Measurements from ENCODE around the gene S100A14. TPM values are rescaled to one million over a fixed set of nuclear protein-coding genes. Genes with fewer than 3 reads are reported as not detected.
"Not testable (repeated sequence)": the region's sequence is repeated elsewhere in the genome, so short reads cannot be mapped to it uniquely, and the experiment has no call there.

The S100A14 gene
- total RNA-seq, 1 donor from 2014 or later = not detected

- Mint-ChIP-seq H3K27ac (no peak overlapping the region), H3K4me1 (ENCODE audit: low read depth) (peaks cover 13% of the 10 kb centered on the region), H3K27me3 (ENCODE audit: low read depth) (no peaks in the 10 kb centered on the region), H3K9me3 (no peaks in the 10 kb centered on the region), H3K36me3 (ENCODE audit: low read depth) (peaks cover 44% of the 10 kb centered on the region), H3K4me3 (ENCODE audit: low read depth) (no peak overlapping the region)
- DNase-seq (ENCODE audit: low spot score) = no peak
- intact Hi-C loops (cut with micrococcal nuclease) = no loop called here
Measured at GRCh38 chr1:153648000-153648643, 32.0 kb upstream of the S100A14 start.

- H3K4me3 Mint-ChIP-seq (ENCODE audit: low read depth) = no peak overlapping the region
- peaks cover 48% of the 10 kb centered on the region for H3K36me3 Mint-ChIP-seq (ENCODE audit: low read depth)
- no peak overlapping the region for H3K27ac Mint-ChIP-seq
- intact Hi-C loops (cut with micrococcal nuclease) = no loop called here
- DNase-seq (ENCODE audit: low spot score) = no peak
- peaks cover 16% of the 10 kb centered on the region for H3K4me1 Mint-ChIP-seq (ENCODE audit: low read depth)
- H3K9me3 Mint-ChIP-seq = no peaks in the 10 kb centered on the region
- H3K27me3 Mint-ChIP-seq (ENCODE audit: low read depth) = no peaks in the 10 kb centered on the region
Measured at GRCh38 chr1:153647346-153647714, 31.2 kb upstream of the S100A14 start.

- no peaks in the 10 kb centered on the region for H3K9me3 Mint-ChIP-seq
- no peak overlapping the region for H3K27ac Mint-ChIP-seq
- H3K36me3 Mint-ChIP-seq (ENCODE audit: low read depth) = peaks cover 52% of the 10 kb centered on the region
- intact Hi-C loops (cut with micrococcal nuclease) = no loop called here
- no peaks in the 10 kb centered on the region for H3K27me3 Mint-ChIP-seq (ENCODE audit: low read depth)
- no peak overlapping the region for H3K4me3 Mint-ChIP-seq (ENCODE audit: low read depth)
- peaks cover 17% of the 10 kb centered on the region for H3K4me1 Mint-ChIP-seq (ENCODE audit: low read depth)
- no peak for DNase-seq (ENCODE audit: low spot score)
Measured at GRCh38 chr1:153646672-153647345, 30.7 kb upstream of the S100A14 start.

GRCh38 chr1:153643816-153644215 lies 27.7 kb upstream of the S100A14 start:
- Mint-ChIP-seq H3K4me1 (ENCODE audit: low read depth) (peaks cover 18% of the 10 kb centered on the region), H3K4me3 (ENCODE audit: low read depth) (no peak overlapping the region), H3K27me3 (ENCODE audit: low read depth) (no peaks in the 10 kb centered on the region), H3K36me3 (ENCODE audit: low read depth) (peaks cover 74% of the 10 kb centered on the region), H3K27ac (no peak overlapping the region), H3K9me3 (no peaks in the 10 kb centered on the region)
- intact Hi-C loops (cut with micrococcal nuclease) = no loop called here
- DNase-seq (ENCODE audit: low spot score) = no peak

- H3K4me1 Mint-ChIP-seq (ENCODE audit: low read depth) = peaks cover 18% of the 10 kb centered on the region
- DNase-seq (ENCODE audit: low spot score) = no peak
- H3K9me3 Mint-ChIP-seq = no peaks in the 10 kb centered on the region
- intact Hi-C loops (cut with micrococcal nuclease) = no loop called here
- H3K27me3 Mint-ChIP-seq (ENCODE audit: low read depth) = no peaks in the 10 kb centered on the region
- peak overlapping the region; percentile 31 for H3K27ac Mint-ChIP-seq
- no peak overlapping the region for H3K4me3 Mint-ChIP-seq (ENCODE audit: low read depth)
- H3K36me3 Mint-ChIP-seq (ENCODE audit: low read depth) = peaks cover 81% of the 10 kb centered on the region
Measured at GRCh38 chr1:153643100-153643499, 27.0 kb upstream of the S100A14 start.

GRCh38 chr1:153642161-153642560 lies 26.0 kb upstream of the S100A14 start:
- no peak overlapping the region for H3K4me3 Mint-ChIP-seq (ENCODE audit: low read depth)
- H3K36me3 Mint-ChIP-seq (ENCODE audit: low read depth) = peaks cover 81% of the 10 kb centered on the region
- intact Hi-C loops (cut with micrococcal nuclease) = no loop called here
- DNase-seq (ENCODE audit: low spot score) = no peak
- no peak overlapping the region for H3K27ac Mint-ChIP-seq
- no peaks in the 10 kb centered on the region for H3K9me3 Mint-ChIP-seq
- H3K27me3 Mint-ChIP-seq (ENCODE audit: low read depth) = no peaks in the 10 kb centered on the region
- H3K4me1 Mint-ChIP-seq (ENCODE audit: low read depth) = peaks cover 20% of the 10 kb centered on the region

GRCh38 chr1:153640861-153641260 lies 24.7 kb upstream of the S100A14 start:
- peaks cover 83% of the 10 kb centered on the region for H3K36me3 Mint-ChIP-seq (ENCODE audit: low read depth)
- no peak overlapping the region for H3K27ac Mint-ChIP-seq
- DNase-seq (ENCODE audit: low spot score) = no peak
- H3K27me3 Mint-ChIP-seq (ENCODE audit: low read depth) = no peaks in the 10 kb centered on the region
- H3K9me3 Mint-ChIP-seq = no peaks in the 10 kb centered on the region
- no peak overlapping the region for H3K4me3 Mint-ChIP-seq (ENCODE audit: low read depth)
- H3K4me1 Mint-ChIP-seq (ENCODE audit: low read depth) = peaks cover 24% of the 10 kb centered on the region
- intact Hi-C loops (cut with micrococcal nuclease) = no loop called here

- peaks cover 21% of the 10 kb centered on the region for H3K4me1 Mint-ChIP-seq (ENCODE audit: low read depth)
- intact Hi-C loops (cut with micrococcal nuclease); H3K9me3 Mint-ChIP-seq; H3K4me3 Mint-ChIP-seq (ENCODE audit: low read depth); H3K27me3 Mint-ChIP-seq (ENCODE audit: low read depth); DNase-seq (ENCODE audit: low spot score); H3K27ac Mint-ChIP-seq: not testable (repeated sequence)
- peaks cover 81% of the 10 kb centered on the region for H3K36me3 Mint-ChIP-seq (ENCODE audit: low read depth)
Measured at GRCh38 chr1:153640213-153640612, 24.1 kb upstream of the S100A14 start.

GRCh38 chr1:153639280-153639679 lies 23.2 kb upstream of the S100A14 start:
- H3K4me1 Mint-ChIP-seq (ENCODE audit: low read depth) = peaks cover 21% of the 10 kb centered on the region
- H3K36me3 Mint-ChIP-seq (ENCODE audit: low read depth) = peaks cover 78% of the 10 kb centered on the region
- H3K4me3 Mint-ChIP-seq (ENCODE audit: low read depth) = no peak overlapping the region

GRCh38 chr1:153638261-153638660 lies 22.1 kb upstream of the S100A14 start:
- no peak overlapping the region for H3K27ac Mint-ChIP-seq
- no peak overlapping the region for H3K4me3 Mint-ChIP-seq (ENCODE audit: low read depth)
- peaks cover 21% of the 10 kb centered on the region for H3K4me1 Mint-ChIP-seq (ENCODE audit: low read depth)

More at GRCh38 chr1:153639280-153639679, 23.2 kb upstream of the S100A14 start:
- H3K27me3 Mint-ChIP-seq (ENCODE audit: low read depth) = no peaks in the 10 kb centered on the region
- intact Hi-C loops (cut with micrococcal nuclease) = no loop called here
- no peak for DNase-seq (ENCODE audit: low spot score)
- no peak overlapping the region for H3K27ac Mint-ChIP-seq
- no peaks in the 10 kb centered on the region for H3K9me3 Mint-ChIP-seq

GRCh38 chr1:153636312-153636711 lies 20.2 kb upstream of the S100A14 start:
- intact Hi-C loops (cut with micrococcal nuclease) = no loop called here
- no peaks in the 10 kb centered on the region for H3K9me3 Mint-ChIP-seq
- peaks cover 26% of the 10 kb centered on the region for H3K4me1 Mint-ChIP-seq (ENCODE audit: low read depth)
- H3K27me3 Mint-ChIP-seq (ENCODE audit: low read depth) = no peaks in the 10 kb centered on the region
- no peak overlapping the region for H3K27ac Mint-ChIP-seq
- no peak for DNase-seq (ENCODE audit: low spot score)
- peaks cover 62% of the 10 kb centered on the region for H3K36me3 Mint-ChIP-seq (ENCODE audit: low read depth)
- peak overlapping the region; percentile 66 for H3K4me3 Mint-ChIP-seq (ENCODE audit: low read depth)

More at GRCh38 chr1:153638261-153638660, 22.1 kb upstream of the S100A14 start:
- Mint-ChIP-seq H3K27me3 (ENCODE audit: low read depth) (no peaks in the 10 kb centered on the region), H3K36me3 (ENCODE audit: low read depth) (peaks cover 73% of the 10 kb centered on the region), H3K9me3 (no peaks in the 10 kb centered on the region)
- intact Hi-C loops (cut with micrococcal nuclease) = no loop called here
- no peak for DNase-seq (ENCODE audit: low spot score)

GRCh38 chr1:153635872-153636271 lies 19.7 kb upstream of the S100A14 start:
- H3K27ac Mint-ChIP-seq = no peak overlapping the region
- intact Hi-C loops (cut with micrococcal nuclease) = loop anchor here (2.0 kb wide), 1 partner anchor 103 kb away; no protein-coding TSS in a partner anchor
- peaks cover 58% of the 10 kb centered on the region for H3K36me3 Mint-ChIP-seq (ENCODE audit: low read depth)
- DNase-seq (ENCODE audit: low spot score) = no peak
- peak overlapping the region; percentile 66 for H3K4me3 Mint-ChIP-seq (ENCODE audit: low read depth)
- no peaks in the 10 kb centered on the region for H3K9me3 Mint-ChIP-seq
- no peaks in the 10 kb centered on the region for H3K27me3 Mint-ChIP-seq (ENCODE audit: low read depth)
- peaks cover 25% of the 10 kb centered on the region for H3K4me1 Mint-ChIP-seq (ENCODE audit: low read depth)

All from activated T-helper 2 cell treated with anti-CD3 and anti-CD28 coated beads, Interferon-gamma antibody, Interleukin-2, Interleukin-4, amounts not matched to agents 10 μg/mL and 5 μg/mL and 100 μg/mL, durations not matched to agents 14 hours and 24 hours and 36 hours (primary cell).